VCaP (cell line): Measurements from ENCODE around the gene PAPPA2.

Source experiments
- H3K27ac ChIP-seq: fragments of 450-650 bp; 2 replicates; pipeline ENCODE4 v1.5.1; 2017
- CTCF ChIP-seq: fragments of 450-650 bp; conservative IDR thresholded peaks from 2 replicates; pipeline ENCODE4 v1.5.1; 2017; ENCODE audit warnings: mild to moderate bottlenecking, moderate library complexity

PAPPA2 gene

GRCh38 chr1:176691251-176692228, 228.6 kb downstream of the PAPPA2 start:
- no peak overlapping the region for H3K27ac ChIP-seq
- TF ChIP-seq CTCF: peak; percentile 87

GRCh38 chr1:176692431-176692830, 229.5 kb downstream of the PAPPA2 start:
- no peak for TF ChIP-seq CTCF
- no peak overlapping the region for H3K27ac ChIP-seq

- no peak for TF ChIP-seq CTCF
- H3K27ac ChIP-seq: peak overlapping the region; percentile 60
Observed at GRCh38 chr1:176692988-176693696, 230.2 kb downstream of the PAPPA2 start.

GRCh38 chr1:176693697-176694329, 230.8 kb downstream of the PAPPA2 start:
- H3K27ac ChIP-seq: peak overlapping the region; percentile 60
- TF ChIP-seq CTCF: no peak

- H3K27ac ChIP-seq: peak overlapping the region; percentile 60
- no peak for TF ChIP-seq CTCF
Observed at GRCh38 chr1:176694713-176695112, 231.7 kb downstream of the PAPPA2 start.

DNA sequence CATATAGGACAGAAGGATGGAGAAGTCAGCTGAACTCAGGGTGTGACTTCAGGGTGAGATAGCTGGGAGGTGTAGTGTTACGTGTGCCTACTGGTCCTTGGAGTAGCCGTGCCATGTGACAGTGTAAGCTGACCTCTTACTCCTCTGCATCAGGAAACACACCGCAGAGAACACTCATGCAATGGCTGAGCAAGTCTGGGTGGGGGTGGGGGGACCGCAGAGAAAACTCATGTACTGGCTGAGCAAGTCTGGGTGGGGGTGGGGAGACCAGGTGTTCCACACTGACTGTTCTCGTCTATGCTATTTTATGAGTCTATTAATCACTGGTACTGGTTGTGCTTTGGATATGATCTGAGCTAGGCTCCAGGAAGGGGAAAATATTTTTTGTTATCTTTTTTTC, 233.1 kb downstream of the PAPPA2 start:
- TF ChIP-seq CTCF: no peak
- H3K27ac ChIP-seq: peak overlapping the region; percentile 60

DNA sequence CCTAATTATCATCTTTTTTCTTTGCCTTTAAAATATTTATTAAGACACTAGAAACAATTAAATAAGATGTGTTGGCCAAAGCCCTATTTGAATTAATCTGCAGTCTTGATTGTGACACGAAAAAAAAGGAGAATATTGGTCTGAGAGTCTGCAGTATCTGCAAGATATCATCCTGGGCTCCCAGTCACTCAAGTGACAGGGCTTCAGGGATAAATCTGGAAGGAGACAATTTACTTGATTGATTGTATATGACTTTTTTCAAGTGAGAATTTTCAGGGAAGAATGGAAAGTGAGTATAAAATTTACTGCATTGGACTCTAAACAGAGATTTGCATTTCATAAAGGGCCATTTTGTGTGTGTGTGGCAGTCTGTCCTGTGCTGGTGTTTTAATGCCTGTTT, 233.7 kb downstream of the PAPPA2 start:
- peak overlapping the region; percentile 60 for H3K27ac ChIP-seq
- TF ChIP-seq CTCF: no peak
